Measurements from ENCODE around the gene PHOSPHO2. TPM values are rescaled to one million over a fixed set of nuclear protein-coding genes. Genes with fewer than 3 reads are reported as not detected.
A peak's percentile ranks its signal among the peaks of the same experiment; 100 is the strongest.

Gene PHOSPHO2
- total RNA-seq, result 10 to 100 TPM in 1 of 4 donors, 1 to 10 TPM in 3; 6.1 to 10.5 (median 7.5) TPM

GRCh38 chr2:169694113-169694893 lies at the start of gene PHOSPHO2, which contains the start of gene CFAP210:
Gene PHOSPHO2 (plus strand): TSS chr2:169694469. CDS start chr2:169700972, 6,503 bp downstream.
Gene CFAP210 (minus strand): TSS chr2:169694405. CDS start chr2:169694327, 78 bp downstream.
- Histone ChIP-seq H3K27ac (peak within 1 kb of the TSS; percentile 79 to 90), H3K4me1 (no peaks in the 10 kb centered on the region), H3K36me3 (no peaks in the 10 kb centered on the region), H3K27me3 (no peaks in the 10 kb centered on the region), H3K9me3 (no peaks in the 10 kb centered on the region), H3K4me3 (peak within 1 kb of the TSS; percentile 98)
- intact Hi-C loops (cut with DNase I; ENCODE audit: low total_unique reads), result loop anchor here (10.0 kb wide), 1 partner anchor 1230 kb away; the partner anchor contains the start of gene GORASP2
- DNase-seq, result peak; percentile 99
- peak; percentile 79 to 87 for TF ChIP-seq POLR2A (IDR thresholded peaks at IDR 0.05)
- TF ChIP-seq CTCF (IDR thresholded peaks at IDR 0.05), result peak in 1 of 4 experiments; percentile 16

GRCh38 chr2:169647496-169647895 lies 46.8 kb upstream of the PHOSPHO2 start:
- TF ChIP-seq CTCF (IDR thresholded peaks at IDR 0.05) (no peak), POLR2A (IDR thresholded peaks at IDR 0.05) (no peak)
- DNase-seq, result no peak
- Histone ChIP-seq H3K27ac (no peak overlapping the region), H3K4me3 (no peak overlapping the region), H3K36me3 (no peaks in the 10 kb centered on the region), H3K4me1 (no peaks in the 10 kb centered on the region), H3K9me3 (no peaks in the 10 kb centered on the region), H3K27me3 (no peaks in the 10 kb centered on the region)
- intact Hi-C loops (cut with DNase I; ENCODE audit: low total_unique reads), result no loop called here

- no peak for TF ChIP-seq POLR2A (IDR thresholded peaks at IDR 0.05)
- no peak for TF ChIP-seq CTCF (IDR thresholded peaks at IDR 0.05)
- Histone ChIP-seq H3K4me1 (no peaks in the 10 kb centered on the region), H3K27me3 (no peaks in the 10 kb centered on the region), H3K27ac (no peak overlapping the region), H3K4me3 (no peak overlapping the region), H3K9me3 (no peaks in the 10 kb centered on the region), H3K36me3 (no peaks in the 10 kb centered on the region)
- DNase-seq, result no peak
- intact Hi-C loops (cut with DNase I; ENCODE audit: low total_unique reads), result no loop called here
Observed at GRCh38 chr2:169649278-169649677, 45.0 kb upstream of the PHOSPHO2 start.

GRCh38 chr2:169653636-169654035 lies 40.6 kb upstream of the PHOSPHO2 start:
- no peak for TF ChIP-seq POLR2A (IDR thresholded peaks at IDR 0.05)
- TF ChIP-seq CTCF (IDR thresholded peaks at IDR 0.05), result no peak
- intact Hi-C loops (cut with DNase I; ENCODE audit: low total_unique reads), result no loop called here

GRCh38 chr2:169656164-169656563 lies 38.1 kb upstream of the PHOSPHO2 start:
- Histone ChIP-seq H3K27ac (no peak overlapping the region), H3K9me3 (no peaks in the 10 kb centered on the region), H3K27me3 (no peaks in the 10 kb centered on the region), H3K4me3 (no peak overlapping the region), H3K4me1 (no peaks in the 10 kb centered on the region), H3K36me3 (no peaks in the 10 kb centered on the region)
- intact Hi-C loops (cut with DNase I; ENCODE audit: low total_unique reads), result no loop called here
- DNase-seq, result no peak
- no peak for TF ChIP-seq CTCF (IDR thresholded peaks at IDR 0.05)
- TF ChIP-seq POLR2A (IDR thresholded peaks at IDR 0.05), result no peak

More at GRCh38 chr2:169653636-169654035, 40.6 kb upstream of the PHOSPHO2 start:
- no peaks in the 10 kb centered on the region for H3K27me3 ChIP-seq
- H3K36me3 ChIP-seq, result no peaks in the 10 kb centered on the region
- H3K27ac ChIP-seq, result no peak overlapping the region
- no peak for DNase-seq
- no peaks in the 10 kb centered on the region for H3K9me3 ChIP-seq
- H3K4me3 ChIP-seq, result no peak overlapping the region
- no peaks in the 10 kb centered on the region for H3K4me1 ChIP-seq
